SIG-M5 treated with dmso at 0.1 percent for 504 hours (cell line): ENCODE measurements around the gene WFDC10B.
"Not testable (repeated sequence)": the region's sequence is repeated elsewhere in the genome, so short reads cannot be mapped to it uniquely, and the experiment has no call there.

Experiments
- DNase-seq: peaks from one replicate; lab custom pipeline; 2025; ENCODE audit not compliant: unreplicated experiment; lab: John Stamatoyannopoulos, UW

Gene WFDC10B

DNA sequence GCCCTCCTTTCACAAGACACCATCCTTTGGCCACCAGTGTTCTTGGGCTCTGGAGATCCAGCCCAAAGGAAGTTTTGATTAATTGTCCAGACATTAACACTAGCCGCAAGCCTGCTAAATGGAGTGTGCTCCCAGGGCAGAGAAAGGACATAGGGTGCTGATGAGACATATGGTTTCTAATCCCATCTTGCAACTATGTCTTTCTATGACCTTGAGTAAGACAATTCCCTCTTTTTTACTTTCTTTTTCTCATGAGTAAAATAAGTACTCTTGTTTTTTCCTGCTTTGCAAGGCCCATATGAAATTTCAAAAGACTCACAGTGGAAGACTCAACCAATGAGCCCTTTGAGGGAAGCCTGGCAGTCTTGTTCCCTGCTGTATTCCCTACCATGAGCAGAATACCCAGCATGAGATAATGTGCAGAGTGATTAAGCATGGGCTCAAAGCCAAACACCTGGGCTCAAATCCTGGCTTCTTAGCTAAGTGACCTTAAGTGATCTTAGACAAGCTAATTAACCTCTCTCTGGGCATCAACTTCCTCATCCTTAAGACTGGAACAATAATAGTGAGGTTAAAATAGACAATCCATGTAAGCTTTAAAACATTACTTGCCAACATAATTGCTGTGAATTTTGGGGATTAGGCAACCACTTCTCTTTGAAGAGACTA, at the start of gene WFDC10B:
WFDC10B (minus strand) TSS at position 51 of the 669 bp plus-strand sequence. CDS start 19,027 bp downstream, outside the sequence.
- no peak for DNase-seq

DNA sequence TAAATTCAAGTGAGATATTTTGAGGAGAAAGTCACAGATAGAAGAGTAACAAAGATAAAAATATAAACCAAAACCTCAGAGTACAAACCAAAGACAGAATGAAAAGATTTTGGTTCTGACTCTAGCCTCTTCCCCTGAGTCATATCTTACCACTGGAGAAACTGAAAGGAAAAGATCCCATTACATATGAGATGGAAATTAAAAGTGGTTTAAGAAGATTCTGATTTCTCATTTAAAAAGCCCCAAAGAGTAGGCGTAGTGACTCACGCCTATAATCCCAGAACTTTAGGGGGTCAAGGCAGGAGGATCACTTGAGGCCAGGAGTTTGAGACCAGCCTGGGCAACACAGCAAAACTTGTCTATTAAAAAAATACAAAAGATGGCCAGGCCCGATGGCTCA, 47.9 kb upstream of the WFDC10B start:
- DNase-seq, result no peak

DNA sequence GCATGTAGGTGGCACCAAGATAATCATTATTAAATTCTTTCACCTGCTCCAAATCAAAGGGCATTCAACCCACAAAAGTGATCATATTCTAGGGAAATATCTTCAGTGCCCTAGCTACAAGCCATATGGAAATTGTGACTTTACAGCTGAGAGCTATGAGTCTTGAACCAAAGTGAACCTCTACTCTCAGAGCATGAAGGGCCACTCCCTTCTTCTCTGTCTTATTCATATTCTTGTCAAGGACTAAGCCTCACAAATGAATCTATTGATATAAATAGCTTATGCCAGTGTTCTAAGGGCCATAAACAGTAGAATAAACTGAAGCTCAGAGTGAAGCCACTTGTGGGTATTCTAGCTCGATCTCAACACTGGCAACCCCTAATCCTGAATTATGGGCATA, 46.9 kb upstream of the WFDC10B start:
- DNase-seq, result no peak

DNA sequence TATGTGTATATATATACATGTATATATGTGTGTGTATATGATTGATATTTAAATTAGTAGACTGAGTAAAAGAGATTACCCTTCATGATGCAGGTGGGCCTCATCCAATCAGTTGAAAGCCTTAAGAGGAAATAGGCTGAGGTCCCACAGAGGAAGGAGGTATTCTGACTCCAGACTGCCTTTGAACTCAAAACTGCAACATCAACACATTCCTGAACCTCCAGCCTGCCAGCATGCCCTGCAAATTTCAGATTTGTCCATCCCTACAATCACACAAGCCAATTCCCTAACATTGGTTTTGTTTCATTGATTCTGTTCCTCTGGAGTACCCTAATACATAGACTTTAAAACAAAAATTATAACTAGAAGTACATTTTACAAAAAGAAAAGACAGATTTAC, 40.2 kb upstream of the WFDC10B start:
- no peak for DNase-seq

DNA sequence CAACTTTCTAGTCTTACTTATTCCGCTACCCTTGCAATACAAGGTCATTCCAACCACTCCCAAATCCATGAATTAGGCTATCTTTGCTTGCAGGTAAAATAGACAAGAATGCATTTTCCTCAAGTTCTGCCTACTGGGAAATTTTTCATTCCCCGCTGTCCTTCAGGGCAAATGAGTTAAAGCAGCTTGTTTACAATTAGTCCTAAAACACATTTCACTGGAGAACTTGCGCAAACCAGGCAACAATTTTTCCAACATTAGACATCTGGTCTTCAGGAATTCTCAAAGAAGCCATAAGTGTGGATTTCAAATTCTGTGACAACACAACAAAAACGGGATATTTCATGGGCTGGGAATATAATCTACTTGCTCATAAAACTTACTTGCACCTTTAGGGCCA, 37.8 kb upstream of the WFDC10B start:
- no peak for DNase-seq

DNA sequence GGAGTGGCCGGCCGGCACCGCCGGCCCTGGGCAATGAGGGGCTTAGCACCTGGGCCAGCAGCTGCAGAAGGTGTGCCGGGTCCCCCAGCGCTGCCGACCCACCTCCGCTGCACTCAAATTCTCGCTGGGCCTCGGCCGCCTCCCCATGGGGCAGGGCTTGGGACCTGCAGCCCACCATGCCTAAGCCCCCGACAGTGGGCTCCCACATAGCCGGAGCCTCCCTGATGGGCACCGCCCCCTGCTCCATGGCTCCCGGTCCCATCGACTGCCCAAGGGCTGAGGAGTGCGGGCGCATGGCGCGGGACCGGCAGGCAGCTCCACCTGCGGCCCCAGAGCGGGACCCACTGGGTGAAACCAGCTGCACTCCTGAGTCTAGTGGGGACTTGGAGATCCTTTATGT, 31.2 kb upstream of the WFDC10B start:
- DNase-seq, result no peak

DNA sequence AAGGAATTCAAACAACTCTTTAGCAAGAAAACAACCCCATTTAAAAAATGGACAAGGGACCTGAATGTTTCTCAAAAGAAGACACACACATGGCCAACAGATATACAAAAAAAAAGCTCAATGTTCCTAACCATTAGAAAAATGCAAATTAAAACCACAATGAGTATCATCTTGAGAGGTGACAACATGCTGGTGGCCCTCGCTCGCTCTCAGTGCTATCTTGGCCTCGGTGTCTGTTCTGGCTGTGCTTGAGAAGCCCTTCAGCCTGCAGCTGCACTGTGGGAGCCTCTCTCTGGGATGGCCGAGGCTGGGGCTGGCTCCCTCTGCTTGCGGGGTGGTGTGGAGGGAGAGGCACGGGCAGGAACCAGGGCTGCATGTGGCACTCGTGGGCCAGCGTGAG, 30.7 kb upstream of the WFDC10B start:
- DNase-seq, result no peak

DNA sequence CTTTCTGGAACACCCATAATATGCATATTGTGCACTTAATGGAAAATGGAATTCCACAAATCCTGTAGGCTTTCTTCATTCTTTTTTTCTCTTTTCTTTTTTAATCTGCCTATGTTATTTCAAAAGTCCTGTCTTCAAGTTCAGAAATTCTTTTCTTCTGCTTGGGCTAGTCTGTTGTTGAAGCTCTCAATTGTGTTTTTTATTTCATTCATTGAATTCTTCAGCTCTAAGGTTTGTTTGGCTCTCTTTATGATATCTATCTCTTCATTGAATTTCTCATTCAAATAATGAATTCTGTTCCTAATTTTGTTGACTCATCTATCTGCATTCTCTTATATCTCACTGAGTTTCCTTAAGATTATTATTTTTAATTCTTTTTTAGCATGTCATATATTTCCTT, 27.4 kb upstream of the WFDC10B start:
- DNase-seq, result no peak

DNA sequence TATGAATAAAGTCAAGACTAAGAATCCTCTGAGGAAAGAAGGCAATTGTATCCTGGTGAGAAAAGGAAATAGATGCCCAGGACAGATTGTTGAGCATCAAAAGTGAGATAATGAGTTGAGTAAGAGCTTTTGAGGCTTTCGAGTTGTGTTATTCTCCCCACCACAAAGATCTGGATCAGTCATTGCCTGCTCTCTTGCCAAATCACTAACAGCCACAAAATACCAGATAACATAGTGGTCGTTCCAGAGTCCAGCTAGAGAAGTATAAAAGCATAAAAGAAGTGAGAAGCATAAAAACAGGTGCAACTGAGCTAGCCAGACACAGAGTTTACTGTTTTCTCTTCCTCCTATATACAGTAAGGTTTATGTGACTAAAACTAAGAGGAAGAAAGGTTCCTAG, 22.2 kb upstream of the WFDC10B start:
- peak; percentile 11 for DNase-seq

DNA sequence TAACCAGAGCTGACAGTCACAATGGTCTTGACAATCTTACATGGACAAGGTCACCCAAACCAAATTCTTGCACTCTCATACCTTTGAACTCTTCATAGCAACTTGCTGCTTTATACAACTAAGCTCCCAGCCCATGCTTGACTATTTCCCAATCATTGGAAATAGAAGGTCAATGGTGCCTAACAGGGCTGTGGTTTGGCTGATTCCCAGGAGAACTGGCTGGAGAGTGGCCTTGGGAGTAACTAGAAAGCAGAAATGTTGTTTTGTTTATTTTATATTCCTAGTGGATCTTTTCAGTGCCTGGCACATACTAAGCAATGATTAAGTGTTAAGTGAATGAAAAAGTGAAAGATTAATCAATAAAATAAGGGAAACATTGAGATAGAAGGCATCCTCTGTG, 20.3 kb upstream of the WFDC10B start:
- no peak for DNase-seq

DNA sequence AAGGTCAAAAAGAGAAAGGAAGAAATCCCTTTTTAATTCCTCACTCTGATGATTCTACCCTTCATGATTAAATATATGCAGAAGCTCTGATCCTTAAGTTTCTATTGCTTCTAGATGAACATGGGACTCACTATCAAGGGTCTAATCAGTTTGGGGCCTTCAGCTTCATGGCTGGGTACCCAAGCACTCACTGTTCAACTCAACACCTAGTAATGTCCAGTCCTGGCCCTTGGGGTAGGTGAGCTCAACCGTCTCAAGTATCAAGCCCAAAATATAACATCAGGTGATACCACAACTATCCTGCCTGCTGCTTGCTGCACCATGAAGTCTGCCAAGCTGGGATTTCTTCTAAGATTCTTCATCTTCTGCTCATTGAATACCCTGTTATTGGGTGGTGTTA, 17.2 kb upstream of the WFDC10B start, which contains the start of gene SPINT4:
SPINT4 (plus strand) TSS at position 301 of the 400 bp plus-strand sequence; CDS start at position 322, 21 bp downstream.
- DNase-seq, result no peak

DNA sequence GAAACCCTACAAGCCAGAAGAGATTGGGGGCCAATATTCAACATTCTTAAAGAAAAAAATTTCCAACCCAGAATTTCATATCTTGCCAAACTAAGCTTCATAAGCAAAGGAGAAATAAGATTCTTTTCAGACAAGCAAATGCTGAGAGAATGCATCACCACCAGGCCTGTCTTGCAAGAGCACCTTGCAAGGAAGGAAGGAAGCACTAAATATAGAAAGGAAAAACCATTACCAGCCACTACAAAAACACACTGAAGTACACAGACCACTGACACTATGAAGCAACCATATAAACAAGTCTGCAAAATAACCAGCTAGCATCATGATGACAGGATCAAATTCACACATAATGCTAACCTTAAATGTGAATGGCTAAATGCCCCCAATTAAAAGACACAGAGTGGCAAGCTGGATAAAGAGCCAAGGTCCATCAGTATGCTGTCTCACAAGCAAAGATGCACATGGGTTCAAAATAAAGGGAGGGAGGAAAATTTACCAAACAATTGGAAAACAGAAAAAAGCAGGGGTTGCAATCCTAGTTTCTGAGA, 11.4 kb upstream of the WFDC10B start:
- not testable (repeated sequence) for DNase-seq

DNA sequence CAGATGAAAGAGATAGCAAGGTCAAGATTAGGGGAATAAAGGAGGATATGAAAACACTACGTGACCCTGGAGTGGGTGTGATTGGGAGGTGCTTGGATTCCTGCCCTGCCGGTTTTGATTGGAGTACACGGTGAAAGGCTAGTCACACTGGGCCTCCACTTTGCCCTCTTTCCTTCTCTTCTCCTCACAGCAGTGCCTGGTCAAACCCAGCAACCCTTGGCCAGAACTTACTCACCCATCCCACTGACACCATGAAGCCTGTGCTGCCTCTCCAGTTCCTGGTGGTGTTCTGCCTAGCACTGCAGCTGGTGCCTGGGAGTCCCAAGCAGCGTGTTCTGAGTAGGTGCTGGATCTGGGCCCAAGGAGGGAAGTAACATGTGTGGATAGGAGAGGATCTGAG, 2.9 kb downstream of the WFDC10B start, which contains the start of gene WFDC13:
WFDC13 (plus strand) TSS at position 166 of the 400 bp plus-strand sequence; CDS start at position 252, 86 bp downstream.
- no peak for DNase-seq

DNA sequence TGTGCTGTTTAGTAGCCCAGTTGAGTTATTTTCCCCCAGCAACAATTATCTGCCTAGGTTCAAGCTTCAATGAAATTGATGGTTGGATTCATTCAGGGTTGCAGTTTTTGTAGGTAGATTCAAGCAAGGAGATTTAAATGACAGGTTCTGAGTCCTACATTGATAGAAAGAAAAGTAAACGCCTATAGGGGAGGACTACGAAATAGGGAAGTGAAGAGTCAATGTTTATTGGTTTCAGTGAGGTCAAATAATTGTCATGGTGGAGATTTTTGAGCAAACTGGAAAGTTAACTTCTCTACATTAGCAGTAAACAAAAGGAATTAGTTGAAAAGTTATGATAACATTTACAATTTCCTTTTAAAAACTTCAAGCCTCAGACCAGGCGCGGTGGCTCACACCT, 3.7 kb downstream of the WFDC10B start:
- DNase-seq, result no peak

DNA sequence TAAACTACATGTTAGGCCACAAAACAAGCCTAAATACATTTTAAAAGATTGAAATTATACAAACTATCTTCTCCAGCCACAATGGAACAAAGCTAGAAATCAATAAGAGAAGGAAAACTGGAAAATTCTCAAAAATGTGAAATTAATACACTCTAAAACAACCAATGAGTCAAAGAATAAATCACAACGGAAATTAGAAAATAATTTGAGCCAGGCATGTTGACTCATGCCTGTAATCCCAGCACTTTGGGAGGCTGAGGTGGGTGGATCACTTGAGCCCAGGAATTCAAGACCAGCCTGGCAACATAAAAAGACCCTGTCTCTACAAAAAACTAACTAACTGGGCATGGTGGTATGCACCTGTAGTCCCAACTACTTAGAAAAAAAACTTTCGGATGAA, 9.3 kb downstream of the WFDC10B start:
- no peak for DNase-seq

DNA sequence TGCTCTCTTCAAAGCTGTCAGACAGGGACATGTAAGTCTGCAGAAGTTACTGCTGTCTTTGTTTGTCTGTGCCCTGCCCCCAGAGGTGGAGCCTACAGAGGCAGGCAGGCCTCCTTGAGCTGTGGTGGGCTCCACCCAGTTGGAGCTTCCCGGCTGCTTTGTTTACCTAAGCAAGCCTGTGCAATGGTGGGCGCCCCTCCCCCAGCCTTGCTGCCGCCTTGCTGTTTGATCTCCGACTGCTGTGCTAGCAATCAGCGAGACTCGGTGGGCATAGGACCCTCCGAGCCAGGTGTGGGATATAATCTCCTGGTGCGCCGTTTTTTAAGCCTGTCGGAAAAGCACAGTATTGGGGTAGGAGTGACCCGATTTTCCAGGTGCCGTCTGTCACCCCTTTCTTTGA, 11.5 kb downstream of the WFDC10B start:
- not testable (repeated sequence) for DNase-seq

DNA sequence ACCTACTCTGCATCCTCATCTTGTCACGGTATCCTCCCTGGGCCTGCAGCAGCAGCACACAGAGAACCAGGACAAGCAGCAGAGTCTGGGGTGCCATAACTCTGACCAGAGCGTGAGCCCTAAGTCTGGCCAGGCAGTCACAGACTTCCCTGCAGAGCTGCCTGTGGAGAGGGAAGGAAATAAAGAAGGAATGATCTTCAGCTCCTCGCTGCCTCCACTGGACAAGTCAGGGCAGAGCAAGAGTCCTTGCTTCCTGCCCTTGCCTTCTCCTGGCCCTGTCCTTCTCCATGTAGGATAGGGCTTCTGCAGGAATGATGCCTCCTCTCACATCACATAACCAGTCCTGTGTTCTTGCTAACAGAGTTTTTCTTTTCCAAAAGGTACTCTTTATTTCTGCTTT, 18.9 kb downstream of the WFDC10B start:
- DNase-seq, result peak; percentile 16

DNA sequence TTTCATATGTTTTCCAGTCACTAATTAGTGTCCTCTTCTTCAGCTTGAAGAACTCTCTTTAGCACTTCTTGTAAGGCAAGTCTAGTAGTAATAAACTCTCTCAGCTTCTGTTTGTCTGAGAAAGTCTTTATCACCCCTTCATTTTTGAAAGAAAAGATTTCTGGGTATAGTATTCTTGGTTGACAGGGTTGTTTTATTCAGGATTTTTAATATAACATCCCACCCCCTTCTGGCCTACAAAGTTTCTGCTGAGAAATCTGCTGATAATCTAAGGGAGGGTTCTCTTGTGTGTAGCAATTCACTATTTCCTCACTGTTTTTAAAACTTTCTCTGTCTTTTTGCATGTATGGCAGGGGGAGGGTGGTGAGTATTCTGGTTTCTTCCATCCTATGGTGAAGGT, 25.2 kb downstream of the WFDC10B start:
- DNase-seq, result no peak

DNA sequence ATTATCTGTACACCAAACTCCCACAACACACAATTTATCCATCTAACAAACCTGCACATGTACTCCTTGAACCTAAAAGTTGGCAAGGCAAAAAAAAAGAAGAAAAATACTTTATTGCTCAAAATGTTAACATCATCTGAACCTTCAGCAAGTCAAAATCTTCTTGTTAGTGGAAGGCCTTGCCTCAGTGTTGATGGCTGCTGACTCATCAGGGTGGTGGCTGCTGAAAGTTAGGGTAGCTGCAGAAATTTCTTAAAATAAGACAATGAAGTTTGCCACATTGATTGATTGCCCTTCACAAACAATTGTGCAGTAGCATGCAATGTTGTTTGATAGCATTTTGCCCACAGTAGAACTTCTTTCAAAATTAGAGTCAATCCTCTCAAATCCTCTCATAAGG, 32.1 kb downstream of the WFDC10B start:
- DNase-seq, result no peak

DNA sequence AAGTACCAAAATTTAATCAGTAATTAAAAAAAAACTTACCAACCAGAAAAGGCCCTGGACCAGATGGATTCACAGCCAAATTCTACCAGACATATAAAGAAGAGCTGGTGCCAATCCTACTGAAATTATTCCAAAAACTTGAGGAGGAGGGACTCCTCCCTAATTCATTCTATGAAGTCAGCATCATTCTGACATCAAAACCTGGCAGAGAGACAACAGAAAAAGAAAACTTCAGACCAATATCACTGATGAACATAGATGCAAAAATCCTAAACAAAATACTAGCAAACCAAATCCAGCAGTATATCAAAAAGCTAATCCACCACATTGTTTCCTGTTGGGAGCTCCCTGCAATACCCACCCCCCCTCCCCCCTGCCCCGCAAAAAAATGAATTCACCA, 34.7 kb downstream of the WFDC10B start, which contains the start of gene WFDC11:
WFDC11 (minus strand) TSS at position 101 of the 400 bp plus-strand sequence. CDS start 19,639 bp downstream, outside the sequence.
- DNase-seq, result no peak

DNA sequence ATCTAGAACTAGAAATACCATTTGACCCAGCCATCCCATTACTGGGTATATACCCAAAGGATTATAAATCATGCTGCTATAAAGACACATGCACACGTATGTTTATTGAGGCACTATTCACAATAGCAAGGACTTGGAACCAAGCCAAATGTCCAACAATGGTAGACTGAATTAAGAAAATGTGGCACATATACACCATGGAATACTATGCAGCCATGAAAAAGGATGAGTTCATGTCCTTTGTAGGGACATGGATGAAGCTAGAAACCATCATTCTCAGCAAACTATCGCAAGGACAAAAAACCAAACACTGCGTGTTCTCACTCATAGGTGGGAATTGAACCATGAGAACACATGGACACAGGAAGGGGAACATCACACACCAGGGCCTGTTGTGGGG, 47.8 kb downstream of the WFDC10B start:
- DNase-seq, result not testable (repeated sequence)

DNA sequence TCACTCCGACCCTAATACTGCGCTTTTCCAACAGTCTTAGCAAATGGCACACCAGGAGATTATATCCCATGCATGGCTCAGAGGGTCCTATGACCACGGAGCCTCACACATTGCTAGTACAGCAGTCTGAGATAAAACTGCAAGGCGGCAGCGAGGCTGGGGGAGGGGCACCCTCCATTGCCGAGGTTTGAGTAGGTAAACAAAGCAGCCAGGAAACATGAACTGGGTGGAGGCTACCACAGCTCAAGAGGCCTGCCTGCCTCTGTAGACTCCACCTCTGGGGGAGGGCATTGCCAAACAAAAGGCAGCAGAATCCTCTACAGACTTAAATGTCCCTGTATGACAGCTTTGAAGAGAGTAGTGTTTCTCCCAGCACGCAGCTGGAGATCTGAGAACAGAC, 53.1 kb downstream of the WFDC10B start:
- not testable (repeated sequence) for DNase-seq
